DOHH2 (cell line): ENCODE measurements around the gene DCTD.

Experiments used
- H3F3A ChIP-seq: fragments of 200-600 bp; sonication (generic), shearing (Covaris generic); 2 replicates; pipeline ENCODE4 v1.6.0; 2016; ENCODE audit warnings: antibody characterized with exemption, mild to moderate bottlenecking; ENCODE audit not compliant: control insufficient read depth, insufficient read depth
- H3K27ac ChIP-seq: fragments of 200-600 bp; sonication (generic); 2 replicates; pipeline ENCODE4 v1.5.1; 2014; ENCODE audit warnings: low read depth, mild to moderate bottlenecking, low read length, moderate library complexity
- H3K27me3 ChIP-seq: fragments of 200-600 bp; sonication (generic); 2 replicates; pipeline ENCODE4 v1.6.1; 2014; ENCODE audit warnings: mild to moderate bottlenecking, low read length, mixed read lengths; ENCODE audit not compliant: control insufficient read depth
- H3K36me3 ChIP-seq: fragments of 200-600 bp; sonication (generic); 2 replicates; pipeline ENCODE4 v1.6.1; 2014; ENCODE audit warnings: mild to moderate bottlenecking, low read length, moderate library complexity, mixed read lengths; ENCODE audit not compliant: control insufficient read depth
- H3K4me1 ChIP-seq: fragments of 200-600 bp; sonication (generic); 2 replicates; pipeline ENCODE4 v1.6.1; 2014; ENCODE audit warnings: mild to moderate bottlenecking, low read length, mixed read lengths; ENCODE audit not compliant: control insufficient read depth
- H3K4me2 ChIP-seq: fragments of 200-600 bp; sonication (generic); 2 replicates; pipeline ENCODE4 v1.6.0; 2014; ENCODE audit warnings: mild to moderate bottlenecking, low read length, moderate library complexity
- H3K4me3 ChIP-seq: fragments of 200-600 bp; sonication (generic); 2 replicates; pipeline ENCODE4 v1.5.1; 2014; ENCODE audit warnings: mild to moderate bottlenecking, low read length, mixed read lengths
- H3K79me2 ChIP-seq: fragments of 200-600 bp; sonication (generic); 2 replicates; pipeline ENCODE4 v1.6.1; 2014; ENCODE audit warnings: mild to moderate bottlenecking, low read length, mixed read lengths; ENCODE audit not compliant: control insufficient read depth
- H3K9me2 ChIP-seq: fragments of 200-600 bp; sonication (generic); replicated peaks from 2 replicates; pipeline ENCODE4 v1.6.1; 2014; ENCODE audit warnings: mild to moderate bottlenecking, low read length, mixed read lengths; ENCODE audit not compliant: control insufficient read depth
- H3K9me3 ChIP-seq: fragments of 200-600 bp; sonication (generic); 2 replicates; pipeline ENCODE4 v1.6.1; 2014; ENCODE audit warnings: antibody characterized with exemption, low read length, mixed read lengths; ENCODE audit not compliant: control insufficient read depth, insufficient read depth
- H4K20me1 ChIP-seq: fragments of 200-600 bp; sonication (generic); 2 replicates; pipeline ENCODE4 v1.6.0; 2014; ENCODE audit warnings: low read depth, mild to moderate bottlenecking, antibody characterized with exemption, low read length, moderate library complexity; ENCODE audit not compliant: control insufficient read depth, insufficient read depth
- EZH2phosphoT487 ChIP-seq: fragments of 200-600 bp; sonication (generic); IDR thresholded peaks from 2 replicates; pipeline ENCODE4 v1.6.1; 2017; ENCODE audit warnings: borderline replicate concordance, mild to moderate bottlenecking, antibody characterized with exemption, low read length, moderate library complexity, mixed read lengths
- TF ChIP-seq, protein P1 (sequence below): fragments of 200-600 bp; sonication (generic); IDR thresholded peaks from one replicate; pipeline ENCODE4 v1.5.1; 2014; ENCODE audit warnings: antibody characterized with exemption, mild to moderate bottlenecking, low read depth, low read length; ENCODE audit not compliant: poor library complexity, severe bottlenecking

DCTD gene

DNA sequence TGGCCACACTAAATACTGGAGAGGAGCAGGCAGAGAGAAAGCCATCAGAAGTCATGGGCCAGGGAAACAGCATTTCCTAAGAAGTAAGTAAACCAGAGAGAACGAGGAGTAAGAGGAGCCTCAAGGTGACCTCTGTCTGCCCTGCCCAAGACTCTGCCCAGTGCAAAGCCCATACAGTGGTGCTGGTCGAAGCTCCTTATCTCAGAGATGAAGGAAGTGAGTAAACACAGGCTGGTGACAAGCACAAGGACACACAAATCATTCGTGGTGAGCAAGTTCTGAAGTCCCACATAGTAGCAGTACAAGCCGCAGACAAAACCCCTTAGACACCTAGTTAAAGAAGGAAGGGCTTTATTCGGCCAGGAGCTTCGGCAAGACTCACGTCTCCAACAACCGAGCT lies 62.7 kb downstream of the DCTD start:
- Histone ChIP-seq H3K4me2 (no peak overlapping the region), H3K27ac (no peak overlapping the region), H3K4me3 (no peak overlapping the region), H3K36me3 (no peaks in the 10 kb centered on the region), H3K9me3 (no peaks in the 10 kb centered on the region), H3K4me1 (no peaks in the 10 kb centered on the region), H3K79me2 (no peaks in the 10 kb centered on the region), H3K27me3 (no peaks in the 10 kb centered on the region), H3F3A (no peaks in the 10 kb centered on the region), H3K9me2 (no peaks in the 10 kb centered on the region), H4K20me1 (no peaks in the 10 kb centered on the region)
- no peak for TF ChIP-seq EZH2phosphoT487

DNA sequence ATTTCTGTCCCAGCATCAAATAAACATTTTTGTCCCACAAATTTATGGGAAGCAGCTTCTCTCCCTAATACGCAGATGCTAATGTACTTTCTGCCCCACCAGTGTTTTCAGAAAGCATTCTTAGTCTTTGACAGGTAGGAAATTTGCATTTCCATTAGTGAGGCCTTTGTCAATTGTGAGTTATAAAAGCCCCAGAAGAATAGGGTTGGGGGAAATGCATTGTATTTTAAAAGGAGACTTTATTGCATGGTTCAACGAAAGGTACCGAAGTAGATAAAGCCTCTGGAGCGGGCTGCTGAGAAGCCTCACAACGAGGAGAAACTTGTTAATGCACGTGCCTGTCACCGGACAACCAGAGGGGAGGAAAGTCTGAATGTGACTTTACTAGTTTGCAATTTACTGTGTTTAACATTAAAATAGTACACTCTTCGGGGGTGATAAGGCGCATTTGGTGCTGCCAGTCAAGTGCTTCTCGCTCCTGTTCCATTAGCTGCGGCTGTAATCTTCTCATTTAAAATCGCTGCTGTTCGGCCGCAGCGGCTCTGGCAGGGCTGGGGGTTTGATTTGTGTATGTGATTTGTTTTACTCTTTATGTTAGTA lies 63.4 kb downstream of the DCTD start:
- H3K4me2 ChIP-seq: no peak overlapping the region
- no peaks in the 10 kb centered on the region for H3K36me3 ChIP-seq
- no peaks in the 10 kb centered on the region for H3K9me3 ChIP-seq
- TF ChIP-seq EZH2phosphoT487: no peak
- TF ChIP-seq, protein P1, sequence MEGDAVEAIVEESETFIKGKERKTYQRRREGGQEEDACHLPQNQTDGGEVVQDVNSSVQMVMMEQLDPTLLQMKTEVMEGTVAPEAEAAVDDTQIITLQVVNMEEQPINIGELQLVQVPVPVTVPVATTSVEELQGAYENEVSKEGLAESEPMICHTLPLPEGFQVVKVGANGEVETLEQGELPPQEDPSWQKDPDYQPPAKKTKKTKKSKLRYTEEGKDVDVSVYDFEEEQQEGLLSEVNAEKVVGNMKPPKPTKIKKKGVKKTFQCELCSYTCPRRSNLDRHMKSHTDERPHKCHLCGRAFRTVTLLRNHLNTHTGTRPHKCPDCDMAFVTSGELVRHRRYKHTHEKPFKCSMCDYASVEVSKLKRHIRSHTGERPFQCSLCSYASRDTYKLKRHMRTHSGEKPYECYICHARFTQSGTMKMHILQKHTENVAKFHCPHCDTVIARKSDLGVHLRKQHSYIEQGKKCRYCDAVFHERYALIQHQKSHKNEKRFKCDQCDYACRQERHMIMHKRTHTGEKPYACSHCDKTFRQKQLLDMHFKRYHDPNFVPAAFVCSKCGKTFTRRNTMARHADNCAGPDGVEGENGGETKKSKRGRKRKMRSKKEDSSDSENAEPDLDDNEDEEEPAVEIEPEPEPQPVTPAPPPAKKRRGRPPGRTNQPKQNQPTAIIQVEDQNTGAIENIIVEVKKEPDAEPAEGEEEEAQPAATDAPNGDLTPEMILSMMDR: no peak
- H3K27ac ChIP-seq: no peak overlapping the region
- no peaks in the 10 kb centered on the region for H3K79me2 ChIP-seq
- no peaks in the 10 kb centered on the region for H3F3A ChIP-seq
- H4K20me1 ChIP-seq: no peaks in the 10 kb centered on the region
- H3K4me3 ChIP-seq: no peak overlapping the region
- H3K4me1 ChIP-seq: no peaks in the 10 kb centered on the region
- no peaks in the 10 kb centered on the region for H3K27me3 ChIP-seq
- H3K9me2 ChIP-seq: no peaks in the 10 kb centered on the region

DNA sequence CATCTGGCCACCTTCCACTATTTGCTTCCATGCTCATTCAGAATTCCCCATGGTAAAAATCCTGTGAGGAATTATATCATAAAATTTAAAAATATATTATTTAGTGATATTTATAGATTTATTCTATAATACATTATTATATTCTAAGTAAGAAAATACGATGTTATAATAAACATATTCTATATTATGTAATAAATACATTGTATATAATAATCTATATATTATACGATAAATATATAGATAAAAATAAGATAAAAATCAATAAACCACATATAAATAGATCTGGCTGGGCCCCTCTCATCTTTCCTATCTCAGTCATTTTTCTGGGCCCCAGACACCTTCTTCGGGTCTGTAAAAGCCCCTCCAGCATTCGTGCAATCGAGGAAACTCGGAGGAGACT lies 68.5 kb downstream of the DCTD start:
- Histone ChIP-seq H3K79me2 (no peaks in the 10 kb centered on the region), H3K4me3 (no peak overlapping the region), H3K4me1 (no peaks in the 10 kb centered on the region), H3K27ac (no peak overlapping the region), H3K9me3 (no peaks in the 10 kb centered on the region), H3K4me2 (no peak overlapping the region), H3K9me2 (no peaks in the 10 kb centered on the region), H3F3A (no peaks in the 10 kb centered on the region), H3K36me3 (no peaks in the 10 kb centered on the region), H3K27me3 (no peaks in the 10 kb centered on the region), H4K20me1 (no peaks in the 10 kb centered on the region)
- TF ChIP-seq, protein P1: no peak
- no peak for TF ChIP-seq EZH2phosphoT487

DNA sequence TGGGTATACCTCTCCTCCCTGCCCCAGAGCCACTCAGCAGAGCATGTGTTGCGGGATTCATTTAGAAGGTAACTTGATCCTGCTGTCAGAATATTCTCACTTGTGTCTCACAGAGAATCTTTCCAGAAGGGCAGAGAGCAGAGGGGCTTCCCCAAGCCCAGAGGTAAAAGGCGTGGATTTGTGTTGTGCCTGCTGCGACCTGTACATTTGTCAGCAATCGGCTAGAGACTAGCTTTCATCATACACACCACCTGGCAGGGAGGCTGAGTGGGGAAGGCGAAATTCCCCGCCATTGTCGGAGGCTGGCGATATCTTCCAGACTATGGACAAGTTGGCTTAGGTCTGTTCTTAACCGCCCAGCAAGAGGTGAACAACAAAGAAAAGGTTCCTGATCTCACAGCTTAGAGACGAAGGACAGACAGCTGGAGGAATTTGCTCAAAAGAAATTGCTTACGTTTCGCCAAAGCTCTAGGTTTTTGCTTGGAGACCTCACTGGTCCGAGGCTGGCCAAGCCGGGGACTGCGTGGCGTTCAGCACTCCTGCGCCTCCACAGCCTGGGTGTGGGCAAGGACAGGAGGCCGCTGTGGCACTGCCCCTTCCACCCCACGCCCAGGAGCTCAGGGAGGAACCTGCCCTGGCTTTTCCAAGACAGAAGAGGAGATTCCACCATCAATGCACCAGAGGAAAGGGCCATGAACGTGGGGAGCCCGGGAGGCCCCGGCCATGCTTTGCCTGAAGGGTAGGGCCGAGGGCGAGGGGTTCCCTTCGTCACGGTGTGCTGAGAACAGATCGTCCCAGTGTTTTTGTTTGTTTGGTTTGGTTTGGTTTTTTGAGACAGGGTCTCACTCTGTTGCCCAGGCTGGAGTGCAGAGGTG lies 69.4 kb downstream of the DCTD start:
- H3K9me3 ChIP-seq: no peaks in the 10 kb centered on the region
- H3K79me2 ChIP-seq: no peaks in the 10 kb centered on the region
- H3K27me3 ChIP-seq: no peaks in the 10 kb centered on the region
- H3K9me2 ChIP-seq: no peaks in the 10 kb centered on the region
- no peak overlapping the region for H3K4me2 ChIP-seq
- no peaks in the 10 kb centered on the region for H4K20me1 ChIP-seq
- no peak overlapping the region for H3K4me3 ChIP-seq
- TF ChIP-seq EZH2phosphoT487: no peak
- TF ChIP-seq, protein P1: no peak
- H3K27ac ChIP-seq: no peak overlapping the region
- H3K4me1 ChIP-seq: no peaks in the 10 kb centered on the region
- no peaks in the 10 kb centered on the region for H3F3A ChIP-seq
- no peaks in the 10 kb centered on the region for H3K36me3 ChIP-seq
